Right atrium auricular region (tissue), 2 donors: ENCODE data around the gene NUP210L. TPM values are rescaled to one million over a fixed set of nuclear protein-coding genes. Genes with fewer than 3 reads are reported as not detected.

Experiments
- DNase-seq: peaks from one replicate; pipeline ENCODE4 v3.0.0-alpha.2; 2019; ENCODE audit warnings: low spot score
- H3K27ac ChIP-seq, 2 donors: fragments of 200-600 bp; sonication (generic); 1 replicate in 1 of 2; 2 replicates in 1 of 2; pipeline ENCODE4 v1.5.1; 2016 to 2019
- H3K27me3 ChIP-seq, 2 donors: fragments of 200-600 bp; sonication (generic); one replicate each; pipeline versions ENCODE4 v1.5.1 to v1.6.0; 2017 to 2019
- H3K36me3 ChIP-seq: fragments of 200-600 bp; sonication (generic); one replicate; pipeline ENCODE4 v1.5.1; 2016
- H3K4me1 ChIP-seq, 2 donors: fragments of 200-600 bp; sonication (generic); one replicate each; pipeline versions ENCODE4 v1.5.1 to v1.6.0; 2017 to 2019
- H3K4me3 ChIP-seq, 2 donors: fragments of 200-600 bp; sonication (generic); 1 replicate in 1 of 2; 2 replicates in 1 of 2; pipeline ENCODE4 v1.5.1; 2017 to 2019; ENCODE audit warnings: mild to moderate bottlenecking in 1 of 2, moderate library complexity in 1 of 2
- H3K9me3 ChIP-seq, 2 donors: fragments of 200-600 bp; sonication (generic); one replicate each; pipeline ENCODE4 v1.5.1; 2019
- total RNA-seq, 2 donors: library from RNA; depleted of rRNA; stranded (reverse); fragments of >200 nt; gene quantifications; one replicate each; pipeline ENCODE4 v1.1.0, GENCODE V29; 2016
- TF ChIP-seq, protein P1 (sequence below), 2 donors: fragments of 200-600 bp; sonication (generic); IDR thresholded peaks; one replicate each; pipeline ENCODE4 v1.5.1; 2019; ENCODE audit warnings: antibody characterized with exemption in 2 of 2

Gene NUP210L
- total RNA-seq, 2 donors from 2014 or later, result 0.28 TPM; not detected in 1

GRCh38 chr1:154167461-154167860 is 12.6 kb upstream of the NUP210L start:
- no peak for DNase-seq
- no peak overlapping the region for H3K4me3 ChIP-seq
- no peaks in the 10 kb centered on the region for H3K9me3 ChIP-seq
- TF ChIP-seq, protein P1, sequence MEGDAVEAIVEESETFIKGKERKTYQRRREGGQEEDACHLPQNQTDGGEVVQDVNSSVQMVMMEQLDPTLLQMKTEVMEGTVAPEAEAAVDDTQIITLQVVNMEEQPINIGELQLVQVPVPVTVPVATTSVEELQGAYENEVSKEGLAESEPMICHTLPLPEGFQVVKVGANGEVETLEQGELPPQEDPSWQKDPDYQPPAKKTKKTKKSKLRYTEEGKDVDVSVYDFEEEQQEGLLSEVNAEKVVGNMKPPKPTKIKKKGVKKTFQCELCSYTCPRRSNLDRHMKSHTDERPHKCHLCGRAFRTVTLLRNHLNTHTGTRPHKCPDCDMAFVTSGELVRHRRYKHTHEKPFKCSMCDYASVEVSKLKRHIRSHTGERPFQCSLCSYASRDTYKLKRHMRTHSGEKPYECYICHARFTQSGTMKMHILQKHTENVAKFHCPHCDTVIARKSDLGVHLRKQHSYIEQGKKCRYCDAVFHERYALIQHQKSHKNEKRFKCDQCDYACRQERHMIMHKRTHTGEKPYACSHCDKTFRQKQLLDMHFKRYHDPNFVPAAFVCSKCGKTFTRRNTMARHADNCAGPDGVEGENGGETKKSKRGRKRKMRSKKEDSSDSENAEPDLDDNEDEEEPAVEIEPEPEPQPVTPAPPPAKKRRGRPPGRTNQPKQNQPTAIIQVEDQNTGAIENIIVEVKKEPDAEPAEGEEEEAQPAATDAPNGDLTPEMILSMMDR (IDR thresholded peaks at IDR 0.05), result no peak
- peaks cover 100% of the 10 kb centered on the region for H3K36me3 ChIP-seq
- H3K4me1 ChIP-seq, result no peaks in the 10 kb centered on the region
- H3K27me3 ChIP-seq, result no peaks in the 10 kb centered on the region
- H3K27ac ChIP-seq, result no peak overlapping the region

DNA sequence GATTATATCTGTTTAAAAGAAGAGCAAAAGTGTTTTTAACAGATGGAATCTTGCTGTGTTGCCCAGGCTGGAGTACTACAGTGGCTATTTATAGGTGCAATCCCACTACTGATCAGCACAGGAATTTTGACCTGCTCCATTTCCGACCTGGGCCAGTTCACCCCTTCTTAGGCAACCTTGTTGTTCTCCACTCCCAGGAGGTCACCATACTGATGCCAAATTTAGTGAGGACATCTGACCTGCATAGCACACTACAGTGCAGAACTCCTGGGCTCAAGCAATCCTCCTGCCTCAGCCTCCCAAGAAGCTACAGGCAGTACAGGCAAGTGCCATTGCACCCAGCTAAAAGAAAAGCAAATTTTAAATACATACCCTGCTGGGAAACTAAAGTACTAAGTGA is 11.3 kb upstream of the NUP210L start:
- TF ChIP-seq, protein P1 (IDR thresholded peaks at IDR 0.05), result no peak
- Histone ChIP-seq H3K9me3 (no peaks in the 10 kb centered on the region), H3K4me1 (no peaks in the 10 kb centered on the region), H3K36me3 (peaks cover 98% of the 10 kb centered on the region), H3K4me3 (no peak overlapping the region), H3K27me3 (no peaks in the 10 kb centered on the region), H3K27ac (no peak overlapping the region)
- DNase-seq, result no peak

- Histone ChIP-seq H3K4me3 (no peak overlapping the region), H3K27ac (no peak overlapping the region), H3K4me1 (peaks cover 0 to 28% of the 10 kb centered on the region in 2 donors), H3K9me3 (no peaks in the 10 kb centered on the region), H3K36me3 (peaks cover 80% of the 10 kb centered on the region), H3K27me3 (no peaks in the 10 kb centered on the region)
- no peak for DNase-seq
- TF ChIP-seq, protein P1 (IDR thresholded peaks at IDR 0.05), result no peak
Observed at GRCh38 chr1:154159554-154159953, 4.7 kb upstream of the NUP210L start.

DNA sequence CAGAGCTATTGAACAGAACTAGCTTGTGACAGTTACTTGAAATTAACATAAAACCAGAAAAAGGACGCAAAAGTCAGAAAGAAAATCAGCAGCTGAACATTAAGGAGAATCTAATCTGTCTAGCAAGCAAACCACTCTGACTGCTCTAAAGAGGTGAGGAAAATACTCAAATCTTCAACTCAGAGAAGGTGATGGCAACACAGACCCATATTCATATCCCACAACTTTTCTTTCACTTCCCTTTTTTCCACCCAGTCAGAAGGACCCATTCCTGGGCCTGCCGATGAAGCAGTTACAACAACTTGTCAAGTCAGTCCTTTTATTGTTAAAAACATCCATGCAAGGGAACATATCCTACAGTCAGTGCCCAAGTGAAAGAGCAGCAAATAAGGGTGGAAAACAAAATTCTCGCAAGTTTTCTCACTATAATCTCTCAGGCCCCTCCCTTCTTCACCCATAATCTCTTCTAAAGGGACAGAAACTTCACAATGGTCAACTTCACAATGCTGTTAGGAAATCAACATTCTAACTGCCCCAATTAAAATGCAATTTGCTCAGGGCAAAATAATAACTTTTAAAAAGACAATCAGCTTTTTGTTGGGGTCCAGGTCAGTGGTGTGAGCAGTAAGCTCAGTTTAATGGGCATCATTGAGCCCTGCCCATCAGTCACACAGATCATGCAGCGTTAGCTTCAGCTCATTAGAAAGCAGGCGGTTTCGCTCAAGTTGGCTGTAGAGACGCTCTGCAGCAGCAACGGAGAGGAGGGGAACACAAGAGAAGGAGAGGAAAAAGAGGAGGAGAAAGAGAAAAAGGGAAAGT is 3.6 kb upstream of the NUP210L start:
- Histone ChIP-seq H3K27me3 (no peaks in the 10 kb centered on the region), H3K36me3 (peaks cover 70% of the 10 kb centered on the region), H3K9me3 (no peaks in the 10 kb centered on the region), H3K4me1 (peaks cover 0 to 29% of the 10 kb centered on the region in 2 donors), H3K4me3 (no peak overlapping the region), H3K27ac (no peak overlapping the region)
- no peak for DNase-seq
- TF ChIP-seq, protein P1 (IDR thresholded peaks at IDR 0.05), result no peak

- no peak for DNase-seq
Observed at GRCh38 chr1:154157520-154158306, 2.8 kb upstream of the NUP210L start.

More at GRCh38 chr1:154157520-154158306, 2.8 kb upstream of the NUP210L start:
- TF ChIP-seq, protein P1 (IDR thresholded peaks at IDR 0.05), result no peak
- H3K4me1 ChIP-seq, result peaks cover 0 to 29% of the 10 kb centered on the region in 2 donors
- H3K27me3 ChIP-seq, result no peaks in the 10 kb centered on the region
- H3K36me3 ChIP-seq, result peaks cover 62% of the 10 kb centered on the region
- no peak overlapping the region for H3K27ac ChIP-seq
- H3K4me3 ChIP-seq, result no peak overlapping the region
- no peaks in the 10 kb centered on the region for H3K9me3 ChIP-seq
